ENCODE measurements around the gene S100A1. TPM values are rescaled to one million over a fixed set of nuclear protein-coding genes. Genes with fewer than 3 reads are reported as not detected.

The S100A1 gene
- total RNA-seq, 1 donor from 2014 or later: not detected

- H3K27me3 ChIP-seq: no peaks in the 10 kb centered on the region
- H3K27ac ChIP-seq: peak overlapping the region; percentile 93
- H3K9me3 ChIP-seq: no peaks in the 10 kb centered on the region
- H3K4me1 ChIP-seq: peaks cover 37% of the 10 kb centered on the region
- H3K36me3 ChIP-seq: peaks cover 13% of the 10 kb centered on the region
- no peak for TF ChIP-seq CTCF (IDR thresholded peaks at IDR 0.05)
- DNase-seq (no peak), ATAC-seq (no peak)
- peak overlapping the region; percentile 53 for H3K4me3 ChIP-seq
- intact Hi-C loops (cut with DNase I): no loop called here
Observed at GRCh38 chr1:153607381-153607780, 20.9 kb upstream of the S100A1 start.

DNA sequence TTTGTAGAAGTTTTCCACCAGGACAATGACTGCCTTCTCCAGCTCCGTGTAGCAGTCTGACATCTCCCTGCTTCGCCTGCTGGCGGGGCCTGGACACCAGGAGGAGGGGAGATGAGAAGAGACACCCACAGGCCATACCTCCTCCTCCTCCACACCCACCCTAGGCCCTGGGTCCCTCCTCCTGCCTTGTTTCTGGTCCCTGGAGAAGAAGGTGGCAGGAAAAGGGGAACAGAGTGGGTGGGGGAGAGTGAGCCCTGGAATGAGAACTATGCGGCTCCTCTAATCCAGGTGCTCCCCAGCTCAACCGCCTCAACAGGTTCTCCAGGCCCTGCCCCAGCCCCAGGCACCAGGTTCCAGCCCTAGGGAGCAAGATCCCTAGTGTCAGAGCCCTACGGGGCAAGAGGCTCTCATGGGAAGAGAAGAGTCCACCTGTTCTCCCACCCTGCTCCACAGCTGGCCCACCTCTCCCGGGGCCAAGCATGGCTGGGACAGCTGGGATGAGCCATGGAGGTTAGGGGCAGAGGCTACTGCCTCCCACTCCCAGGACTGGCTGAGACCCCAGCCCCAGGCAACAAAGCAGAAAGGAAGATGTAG is 20.0 kb upstream of the S100A1 start:
- peak overlapping the region; percentile 53 for H3K4me3 ChIP-seq
- peaks cover 13% of the 10 kb centered on the region for H3K36me3 ChIP-seq
- intact Hi-C loops (cut with DNase I): no loop called here
- H3K27ac ChIP-seq: peak overlapping the region; percentile 93
- no peaks in the 10 kb centered on the region for H3K27me3 ChIP-seq
- peak; percentile 4 for TF ChIP-seq CTCF (IDR thresholded peaks at IDR 0.05)
- H3K9me3 ChIP-seq: no peaks in the 10 kb centered on the region
- H3K4me1 ChIP-seq: peaks cover 37% of the 10 kb centered on the region
- no peak for DNase-seq
- peak; percentile 4 for ATAC-seq

GRCh38 chr1:153608742-153609584 is 19.3 kb upstream of the S100A1 start:
- intact Hi-C loops (cut with DNase I): no loop called here
- Histone ChIP-seq H3K4me3 (peak overlapping the region; percentile 53), H3K4me1 (peaks cover 37% of the 10 kb centered on the region), H3K36me3 (peaks cover 13% of the 10 kb centered on the region), H3K9me3 (no peaks in the 10 kb centered on the region), H3K27me3 (no peaks in the 10 kb centered on the region), H3K27ac (peak overlapping the region; percentile 93)
- TF ChIP-seq CTCF (IDR thresholded peaks at IDR 0.05): no peak
- DNase-seq (peak; percentile 91), ATAC-seq (peak; percentile 81)

DNA sequence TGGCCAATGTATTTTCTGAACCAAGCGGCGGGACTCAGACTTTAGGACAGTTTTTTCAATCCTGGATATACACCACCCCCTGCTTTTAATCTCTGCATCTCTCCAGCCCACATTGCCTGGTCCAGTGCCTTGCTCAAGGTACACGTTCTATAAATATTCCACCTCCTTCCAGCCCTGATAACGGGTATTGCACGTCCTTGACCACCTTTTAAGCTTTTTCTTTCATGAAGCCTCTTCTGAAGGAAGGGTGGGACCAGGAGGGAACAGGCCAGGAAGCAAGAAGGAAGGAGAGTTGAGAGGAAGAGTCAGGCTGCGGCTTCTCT is 18.7 kb upstream of the S100A1 start:
- DNase-seq (no peak), ATAC-seq (no peak)
- Histone ChIP-seq H3K27ac (peak overlapping the region; percentile 93), H3K36me3 (peaks cover 13% of the 10 kb centered on the region), H3K4me1 (peaks cover 37% of the 10 kb centered on the region), H3K4me3 (no peak overlapping the region), H3K9me3 (no peaks in the 10 kb centered on the region), H3K27me3 (no peaks in the 10 kb centered on the region)
- TF ChIP-seq CTCF (IDR thresholded peaks at IDR 0.05): no peak
- intact Hi-C loops (cut with DNase I): no loop called here

GRCh38 chr1:153610334-153610733 is 17.9 kb upstream of the S100A1 start:
- Histone ChIP-seq H3K27ac (peak overlapping the region; percentile 93), H3K4me3 (no peak overlapping the region), H3K4me1 (peaks cover 37% of the 10 kb centered on the region), H3K27me3 (no peaks in the 10 kb centered on the region), H3K36me3 (peaks cover 13% of the 10 kb centered on the region), H3K9me3 (no peaks in the 10 kb centered on the region)
- no peak for TF ChIP-seq CTCF (IDR thresholded peaks at IDR 0.05)
- DNase-seq: no peak
- intact Hi-C loops (cut with DNase I): no loop called here
- no peak for ATAC-seq

Measured in upper lobe of right lung (tissue), 1 donor.